Astrocyte of the hippocampus (primary cell): ENCODE results near the gene ZNF462.
A peak's percentile ranks its signal among the peaks of the same experiment; 100 is the strongest.
"Not testable (repeated sequence)": the region's sequence is repeated elsewhere in the genome, so short reads cannot be mapped to it uniquely, and the experiment has no call there.

Source experiments
- DNase-seq: peaks from one replicate; pipeline ENCODE4 v3.0.0; 2011; ENCODE audit warnings: low read depth, low spot score

Gene ZNF462, protein sequence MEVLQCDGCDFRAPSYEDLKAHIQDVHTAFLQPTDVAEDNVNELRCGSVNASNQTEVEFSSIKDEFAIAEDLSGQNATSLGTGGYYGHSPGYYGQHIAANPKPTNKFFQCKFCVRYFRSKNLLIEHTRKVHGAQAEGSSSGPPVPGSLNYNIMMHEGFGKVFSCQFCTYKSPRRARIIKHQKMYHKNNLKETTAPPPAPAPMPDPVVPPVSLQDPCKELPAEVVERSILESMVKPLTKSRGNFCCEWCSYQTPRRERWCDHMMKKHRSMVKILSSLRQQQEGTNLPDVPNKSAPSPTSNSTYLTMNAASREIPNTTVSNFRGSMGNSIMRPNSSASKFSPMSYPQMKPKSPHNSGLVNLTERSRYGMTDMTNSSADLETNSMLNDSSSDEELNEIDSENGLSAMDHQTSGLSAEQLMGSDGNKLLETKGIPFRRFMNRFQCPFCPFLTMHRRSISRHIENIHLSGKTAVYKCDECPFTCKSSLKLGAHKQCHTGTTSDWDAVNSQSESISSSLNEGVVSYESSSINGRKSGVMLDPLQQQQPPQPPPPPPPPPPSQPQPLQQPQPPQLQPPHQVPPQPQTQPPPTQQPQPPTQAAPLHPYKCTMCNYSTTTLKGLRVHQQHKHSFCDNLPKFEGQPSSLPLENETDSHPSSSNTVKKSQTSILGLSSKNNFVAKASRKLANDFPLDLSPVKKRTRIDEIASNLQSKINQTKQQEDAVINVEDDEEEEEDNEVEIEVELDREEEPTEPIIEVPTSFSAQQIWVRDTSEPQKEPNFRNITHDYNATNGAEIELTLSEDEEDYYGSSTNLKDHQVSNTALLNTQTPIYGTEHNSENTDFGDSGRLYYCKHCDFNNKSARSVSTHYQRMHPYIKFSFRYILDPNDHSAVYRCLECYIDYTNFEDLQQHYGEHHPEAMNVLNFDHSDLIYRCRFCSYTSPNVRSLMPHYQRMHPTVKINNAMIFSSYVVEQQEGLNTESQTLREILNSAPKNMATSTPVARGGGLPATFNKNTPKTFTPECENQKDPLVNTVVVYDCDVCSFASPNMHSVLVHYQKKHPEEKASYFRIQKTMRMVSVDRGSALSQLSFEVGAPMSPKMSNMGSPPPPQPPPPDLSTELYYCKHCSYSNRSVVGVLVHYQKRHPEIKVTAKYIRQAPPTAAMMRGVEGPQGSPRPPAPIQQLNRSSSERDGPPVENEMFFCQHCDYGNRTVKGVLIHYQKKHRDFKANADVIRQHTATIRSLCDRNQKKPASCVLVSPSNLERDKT (N-terminal part only)

DNA sequence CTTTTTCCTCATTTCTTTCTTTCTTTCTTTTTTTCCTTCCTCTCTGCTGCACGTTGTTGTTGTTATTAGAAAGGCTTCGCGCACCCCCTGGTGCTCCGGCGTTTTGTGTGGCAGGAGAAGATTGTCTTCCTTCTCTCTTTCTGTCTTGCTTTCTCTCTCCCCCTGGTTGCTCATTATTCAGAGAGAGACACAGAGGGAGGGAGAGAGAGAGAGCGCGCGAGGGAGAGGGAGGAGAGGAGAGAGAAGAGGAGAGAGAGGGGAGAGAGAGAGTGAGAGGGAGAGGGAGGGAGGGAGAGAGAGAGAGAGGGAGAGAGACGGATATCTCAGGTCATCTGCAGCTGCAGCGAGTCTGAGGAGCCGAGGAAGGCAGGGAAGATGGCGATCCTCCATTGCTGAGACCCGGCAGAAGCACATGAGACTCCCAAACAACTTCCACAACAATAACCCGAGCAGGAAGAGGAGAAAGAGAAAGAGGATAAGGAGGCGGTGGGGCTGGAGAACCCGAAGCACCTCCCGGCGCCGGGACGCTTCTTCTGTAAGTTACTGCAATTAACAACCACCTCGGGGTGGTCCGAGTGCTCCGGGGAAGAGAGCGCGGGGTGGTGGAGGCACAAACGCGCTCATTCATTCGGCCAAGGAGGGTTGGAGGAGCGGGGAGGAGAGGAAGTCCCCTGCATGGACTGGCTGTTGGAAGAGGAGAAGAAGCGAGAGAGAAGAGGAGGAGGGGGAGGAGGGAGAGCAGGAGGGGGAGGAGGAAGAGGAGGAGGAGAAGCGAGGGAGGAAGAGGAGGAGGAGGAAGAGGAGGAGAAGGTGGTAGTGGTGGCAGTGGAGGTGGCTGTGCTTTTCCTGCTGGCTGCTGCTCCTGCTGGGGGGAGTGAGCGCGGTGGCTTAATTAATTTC, at the start of gene ZNF462:
Gene ZNF462, plus strand, starts transcription at position 346 of the 900 bp plus-strand sequence. CDS start 60,218 bp downstream, outside the sequence.
- DNase-seq: peak; percentile 84

DNA sequence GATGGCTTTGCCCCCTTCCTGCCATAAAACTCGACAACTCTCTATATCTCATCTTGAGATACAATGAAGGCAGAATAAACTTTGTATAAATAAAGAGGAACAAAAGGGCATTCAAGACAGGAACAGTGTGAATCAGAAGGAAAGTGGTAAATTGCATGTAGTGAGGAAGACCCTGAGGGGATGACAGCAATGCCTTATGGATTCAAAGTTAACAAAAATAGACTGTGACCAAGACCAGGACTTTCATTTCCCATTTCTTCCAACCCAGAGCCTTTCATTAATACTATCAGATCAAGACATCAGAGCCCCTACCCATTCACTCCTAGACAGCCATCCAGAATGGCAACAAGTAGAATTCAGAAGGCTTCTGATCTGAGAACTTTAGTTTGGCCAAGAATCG, 46.4 kb upstream of the ZNF462 start:
- no peak for DNase-seq

- no peak for DNase-seq
These were observed 44.9 kb upstream of the ZNF462 start for GRCh38 chr9:106818034-106818433.

- no peak for DNase-seq
These were observed 42.1 kb upstream of the ZNF462 start for GRCh38 chr9:106820866-106821265.

DNA sequence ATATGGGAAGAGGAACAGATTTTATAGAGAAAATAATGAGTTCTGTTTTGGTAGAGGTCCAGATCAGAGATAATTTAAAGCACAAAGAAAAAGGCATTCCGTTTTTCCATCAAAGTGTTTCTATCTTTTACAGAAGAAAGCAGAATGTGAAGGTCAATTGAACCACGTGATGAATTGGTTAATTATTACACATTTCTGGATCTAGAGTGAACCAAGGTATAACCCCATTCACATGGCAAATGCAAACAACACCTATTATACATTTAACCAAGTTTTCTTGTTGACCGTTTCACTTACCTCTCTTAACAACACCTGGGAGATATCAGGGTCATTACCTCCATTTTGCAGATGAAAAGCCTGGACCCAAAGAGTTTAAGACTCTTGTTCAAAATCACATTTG, 34.9 kb upstream of the ZNF462 start:
- DNase-seq: no peak

DNA sequence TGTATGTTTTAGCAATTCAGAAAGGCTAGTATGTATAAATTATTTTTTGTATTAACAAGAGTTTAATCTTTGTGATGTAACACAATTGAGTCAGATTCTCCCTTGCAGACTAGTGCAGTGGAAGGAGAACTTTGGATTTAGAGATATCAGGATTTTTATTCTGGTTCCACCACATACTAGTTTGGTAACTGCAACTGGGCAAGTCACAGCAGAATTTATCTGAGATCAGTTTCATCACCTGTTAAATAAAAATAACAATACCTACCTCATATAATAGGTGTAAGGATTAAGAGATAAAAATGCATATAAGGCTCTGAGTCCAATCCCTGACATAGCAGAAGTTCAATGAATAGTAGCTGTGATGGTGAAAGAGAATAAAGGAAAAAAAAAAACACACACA, 34.0 kb upstream of the ZNF462 start:
- no peak for DNase-seq

- DNase-seq: no peak
These were observed 33.1 kb upstream of the ZNF462 start for GRCh38 chr9:106829666-106830408.

DNA sequence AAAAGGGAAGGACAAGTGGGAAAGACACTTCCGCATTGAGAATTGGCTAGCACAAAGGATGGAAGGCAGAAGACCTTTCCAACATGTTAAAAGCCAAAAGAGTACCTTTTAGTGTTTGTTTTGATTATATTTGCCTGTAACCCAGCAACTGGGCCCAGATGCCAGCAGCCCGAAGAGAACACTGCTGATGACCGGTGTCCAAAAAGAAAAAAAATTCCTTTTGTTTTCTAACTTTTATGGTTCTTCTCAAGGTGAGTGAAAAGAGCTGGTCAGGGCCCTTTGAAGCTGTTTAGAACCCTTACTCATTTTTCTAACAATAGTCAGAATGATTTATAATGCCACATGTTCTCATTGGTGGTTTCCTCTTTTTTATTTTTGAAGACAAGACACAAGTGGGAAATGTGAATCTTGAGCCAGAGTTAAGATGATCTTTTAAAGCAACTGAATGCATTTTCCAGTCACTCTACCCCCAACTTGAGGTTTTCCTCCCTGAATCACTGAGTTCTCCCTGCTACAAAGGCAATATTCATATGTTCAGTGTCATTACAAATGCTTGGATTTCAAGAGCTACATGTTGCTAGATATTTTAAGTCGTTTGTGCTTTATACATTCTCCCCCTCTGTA, 32.3 kb upstream of the ZNF462 start:
- no peak for DNase-seq

GRCh38 chr9:106834888-106835287, 28.1 kb upstream of the ZNF462 start:
- DNase-seq: no peak

DNA sequence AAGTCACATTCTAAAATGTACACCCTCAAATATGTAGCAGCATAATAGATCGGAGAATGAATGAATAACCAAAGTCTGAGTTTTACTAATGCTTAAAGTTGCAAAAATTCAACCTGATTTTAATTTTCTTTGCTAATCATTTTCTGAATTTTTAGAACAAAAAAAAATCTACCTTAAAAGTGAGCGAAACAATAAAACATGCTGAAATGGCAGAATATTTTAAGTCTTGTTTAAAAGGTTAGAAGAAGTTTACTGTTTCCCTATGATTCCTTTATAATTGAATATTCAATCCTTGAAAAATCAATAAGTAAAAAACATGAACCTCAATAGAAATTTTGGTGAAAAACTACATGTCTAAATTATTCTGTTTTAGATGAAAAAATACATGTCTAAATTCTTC, 27.1 kb upstream of the ZNF462 start:
- no peak for DNase-seq

DNA sequence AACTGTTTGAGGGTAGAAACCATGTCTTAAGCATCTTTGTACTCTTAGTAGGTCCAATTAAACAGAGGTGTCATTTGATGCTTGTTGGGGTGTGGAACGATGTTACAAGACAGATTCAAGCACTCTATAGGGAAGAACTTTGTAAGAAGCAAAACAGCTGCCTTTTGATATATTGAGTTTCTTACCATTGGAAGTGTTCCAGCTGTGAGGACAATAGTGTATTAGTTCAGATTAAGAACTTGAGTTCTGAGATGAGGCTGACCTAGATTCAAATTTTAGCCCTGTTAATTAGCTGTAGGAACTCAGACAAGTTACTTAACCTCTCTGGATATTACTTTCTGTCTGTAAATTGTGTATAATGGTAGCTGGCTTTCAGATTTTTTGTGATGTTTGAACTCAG, 19.6 kb upstream of the ZNF462 start:
- DNase-seq: no peak

DNA sequence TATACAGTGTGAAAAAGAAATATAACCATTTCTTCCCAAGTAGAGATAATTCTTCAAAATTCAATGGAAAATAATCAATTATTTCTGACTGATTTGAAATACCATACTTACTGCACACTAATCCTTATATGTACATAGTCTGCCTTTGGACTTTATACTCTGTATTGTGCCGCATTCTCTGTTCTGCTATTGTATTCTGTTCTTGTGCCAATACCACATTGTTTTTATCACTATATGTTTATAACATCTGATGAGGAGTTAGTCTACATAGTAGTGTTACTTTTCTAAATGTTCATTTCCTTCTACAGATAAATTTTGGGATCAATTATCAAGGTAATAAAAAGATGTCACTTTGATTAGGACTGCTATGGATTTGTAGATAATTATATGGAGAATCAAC, 16.7 kb upstream of the ZNF462 start:
- no peak for DNase-seq

DNA sequence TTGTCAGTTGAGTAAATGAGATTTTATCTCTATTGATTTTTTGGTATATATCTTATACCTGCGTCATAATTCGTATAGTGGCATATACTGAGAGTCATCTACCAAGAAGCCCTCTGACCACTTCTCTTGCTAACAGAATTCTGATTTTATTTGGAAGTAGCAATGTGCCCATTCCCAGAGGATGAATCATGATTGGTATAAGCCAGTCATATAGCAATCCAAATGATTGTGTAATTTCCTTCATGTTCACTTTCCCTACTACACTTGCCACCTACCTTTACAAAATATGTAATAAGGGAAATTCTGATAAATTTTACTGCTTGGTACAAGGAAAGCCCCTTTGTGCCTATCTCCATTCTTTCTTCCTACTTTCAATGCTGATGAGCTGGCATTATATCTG, 16.1 kb upstream of the ZNF462 start:
- peak; percentile 34 for DNase-seq

- not testable (repeated sequence) for DNase-seq
These were observed 11.3 kb upstream of the ZNF462 start for GRCh38 chr9:106851640-106852039.

DNA sequence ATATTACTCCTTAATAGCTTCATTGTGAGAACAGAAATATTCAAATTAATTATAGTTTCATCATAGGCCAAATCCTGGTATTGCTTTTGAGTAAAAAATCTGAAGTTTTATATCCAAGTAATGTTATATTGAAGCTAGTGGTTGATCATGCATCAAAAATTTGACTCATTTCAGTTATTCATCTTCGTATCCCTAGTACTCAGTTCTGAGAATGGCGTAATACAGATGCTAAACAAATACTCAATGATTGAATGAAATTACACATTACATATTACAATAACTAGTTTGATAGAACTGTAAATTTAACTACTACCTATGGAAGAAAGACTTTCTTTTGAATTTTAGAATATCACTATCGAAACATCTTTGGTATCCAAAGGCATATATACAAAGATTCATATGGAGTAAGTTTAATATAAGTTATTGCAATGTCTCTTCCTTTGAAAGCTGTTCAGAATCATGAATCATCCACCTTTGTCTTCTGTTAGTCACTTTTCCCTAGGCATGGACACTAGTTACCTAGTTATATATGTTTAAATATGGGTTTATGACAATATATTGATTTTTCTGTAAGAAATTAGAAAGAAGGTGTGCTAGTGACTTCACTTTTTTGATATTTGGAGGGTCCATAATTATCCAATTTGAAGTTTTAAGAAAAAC, 5.0 kb upstream of the ZNF462 start:
- DNase-seq: no peak

- peak; percentile 60 for DNase-seq
These were observed 2.8 kb upstream of the ZNF462 start for GRCh38 chr9:106859957-106860720.

GRCh38 chr9:106860721-106861639, 2.0 kb upstream of the ZNF462 start:
- peak; percentile 74 for DNase-seq
